ENCODE measurements around the gene RNF44.

GRCh38 chr5:176573564-176574296 lies 36.5 kb upstream of the RNF44 start:
- TF ChIP-seq, protein P1, sequence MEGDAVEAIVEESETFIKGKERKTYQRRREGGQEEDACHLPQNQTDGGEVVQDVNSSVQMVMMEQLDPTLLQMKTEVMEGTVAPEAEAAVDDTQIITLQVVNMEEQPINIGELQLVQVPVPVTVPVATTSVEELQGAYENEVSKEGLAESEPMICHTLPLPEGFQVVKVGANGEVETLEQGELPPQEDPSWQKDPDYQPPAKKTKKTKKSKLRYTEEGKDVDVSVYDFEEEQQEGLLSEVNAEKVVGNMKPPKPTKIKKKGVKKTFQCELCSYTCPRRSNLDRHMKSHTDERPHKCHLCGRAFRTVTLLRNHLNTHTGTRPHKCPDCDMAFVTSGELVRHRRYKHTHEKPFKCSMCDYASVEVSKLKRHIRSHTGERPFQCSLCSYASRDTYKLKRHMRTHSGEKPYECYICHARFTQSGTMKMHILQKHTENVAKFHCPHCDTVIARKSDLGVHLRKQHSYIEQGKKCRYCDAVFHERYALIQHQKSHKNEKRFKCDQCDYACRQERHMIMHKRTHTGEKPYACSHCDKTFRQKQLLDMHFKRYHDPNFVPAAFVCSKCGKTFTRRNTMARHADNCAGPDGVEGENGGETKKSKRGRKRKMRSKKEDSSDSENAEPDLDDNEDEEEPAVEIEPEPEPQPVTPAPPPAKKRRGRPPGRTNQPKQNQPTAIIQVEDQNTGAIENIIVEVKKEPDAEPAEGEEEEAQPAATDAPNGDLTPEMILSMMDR (IDR thresholded peaks at IDR 0.05), result peak; percentile 52 to 80 (median 63)
- no peak for TF ChIP-seq EP300 (IDR thresholded peaks at IDR 0.05)
- no peak for TF ChIP-seq POLR2A (IDR thresholded peaks at IDR 0.05; ENCODE audit: low read depth)
- TF ChIP-seq POLR2AphosphoS5 (IDR thresholded peaks at IDR 0.05), result no peak
